Peyer's patch (tissue), 4 donors: ENCODE measurements around the gene GET3. TPM values are rescaled to one million over a fixed set of nuclear protein-coding genes. Genes with fewer than 3 reads are reported as not detected.
"Not testable (repeated sequence)": the region's sequence is repeated elsewhere in the genome, so short reads cannot be mapped to it uniquely, and the experiment has no call there.

Source experiments
- DNase-seq, 3 donors: peaks; one replicate each; pipeline ENCODE4 v3.0.0-alpha.2; 2017 to 2019
- H3K27ac ChIP-seq, 4 donors: fragments of 200-600 bp; sonication (generic); one replicate each; pipeline ENCODE4 v1.5.1; 2016 to 2019
- H3K27me3 ChIP-seq, 2 donors: fragments of 200-600 bp; sonication (generic); one replicate each; pipeline ENCODE4 v1.5.1; 2019
- H3K36me3 ChIP-seq, 3 donors: fragments of 200-600 bp; sonication (generic); one replicate each; pipeline ENCODE4 v1.5.1; 2016 to 2019
- H3K4me1 ChIP-seq, 4 donors: fragments of 200-600 bp; sonication (generic); one replicate each; pipeline ENCODE4 v1.5.1; 2016 to 2019
- H3K4me3 ChIP-seq, 4 donors: fragments of 200-600 bp; sonication (generic); 1 replicate in 3 of 4; 2 replicates in 1 of 4; pipeline ENCODE4 v1.5.1; 2016 to 2019; ENCODE audit warnings: mild to moderate bottlenecking in 1 of 4
- H3K9me3 ChIP-seq, 4 donors: fragments of 200-600 bp; sonication (generic); one replicate each; pipeline ENCODE4 v1.5.1; 2016 to 2019; ENCODE audit warnings: mild to moderate bottlenecking in 1 of 4
- POLR2A ChIP-seq, 2 donors: fragments of 450-650 bp; IDR thresholded peaks; one replicate each; pipeline ENCODE4 v1.5.1; 2017; ENCODE audit warnings: antibody characterized with exemption in 2 of 2, mild to moderate bottlenecking in 2 of 2, moderate library complexity in 2 of 2
- small RNA-seq, 2 donors: library from RNA; depleted of rRNA; stranded (forward); fragments of <200 nt; gene quantifications; one replicate each; pipeline ENCODE3, GENCODE V24; 2016
- total RNA-seq, 4 donors: library from RNA; depleted of rRNA; stranded (reverse); fragments of >200 nt; gene quantifications; one replicate each; pipeline ENCODE4 v1.1.0, GENCODE V29; 2016
- TF ChIP-seq, protein P1 (sequence below), 6 experiments: fragments of 450-650 bp in 4 of 6; fragments of 200-600 bp in 2 of 6; sonication (generic) in 1 of 6; IDR thresholded peaks; one replicate each; pipeline ENCODE4 v1.5.1; 2017 to 2019; ENCODE audit warnings: antibody characterized with exemption in 6 of 6, mild to moderate bottlenecking in 3 of 6, moderate library complexity in 1 of 6

GET3 gene
- total RNA-seq, 4 donors from 2014 or later, result 23.1 to 31.9 (median 30.5) TPM

GRCh38 chr19:12797141-12797587 is 59.9 kb downstream of the GET3 start:
- H3K4me1 ChIP-seq, result peaks cover 9 to 39% (median 14%) of the 10 kb centered on the region in 4 donors
- DNase-seq, result no peak
- TF ChIP-seq POLR2A (IDR thresholded peaks at IDR 0.05), result no peak
- TF ChIP-seq, protein P1, sequence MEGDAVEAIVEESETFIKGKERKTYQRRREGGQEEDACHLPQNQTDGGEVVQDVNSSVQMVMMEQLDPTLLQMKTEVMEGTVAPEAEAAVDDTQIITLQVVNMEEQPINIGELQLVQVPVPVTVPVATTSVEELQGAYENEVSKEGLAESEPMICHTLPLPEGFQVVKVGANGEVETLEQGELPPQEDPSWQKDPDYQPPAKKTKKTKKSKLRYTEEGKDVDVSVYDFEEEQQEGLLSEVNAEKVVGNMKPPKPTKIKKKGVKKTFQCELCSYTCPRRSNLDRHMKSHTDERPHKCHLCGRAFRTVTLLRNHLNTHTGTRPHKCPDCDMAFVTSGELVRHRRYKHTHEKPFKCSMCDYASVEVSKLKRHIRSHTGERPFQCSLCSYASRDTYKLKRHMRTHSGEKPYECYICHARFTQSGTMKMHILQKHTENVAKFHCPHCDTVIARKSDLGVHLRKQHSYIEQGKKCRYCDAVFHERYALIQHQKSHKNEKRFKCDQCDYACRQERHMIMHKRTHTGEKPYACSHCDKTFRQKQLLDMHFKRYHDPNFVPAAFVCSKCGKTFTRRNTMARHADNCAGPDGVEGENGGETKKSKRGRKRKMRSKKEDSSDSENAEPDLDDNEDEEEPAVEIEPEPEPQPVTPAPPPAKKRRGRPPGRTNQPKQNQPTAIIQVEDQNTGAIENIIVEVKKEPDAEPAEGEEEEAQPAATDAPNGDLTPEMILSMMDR (IDR thresholded peaks at IDR 0.05), result no peak
- no peak overlapping the region for H3K4me3 ChIP-seq
- H3K9me3 ChIP-seq, result no peaks in the 10 kb centered on the region
- H3K36me3 ChIP-seq, result peaks cover 0 to 21% (median 0%) of the 10 kb centered on the region in 3 donors
- H3K27me3 ChIP-seq, result no peaks in the 10 kb centered on the region
- H3K27ac ChIP-seq, result peak overlapping the region in 2 of 4 donors; percentile 83 to 95

DNA sequence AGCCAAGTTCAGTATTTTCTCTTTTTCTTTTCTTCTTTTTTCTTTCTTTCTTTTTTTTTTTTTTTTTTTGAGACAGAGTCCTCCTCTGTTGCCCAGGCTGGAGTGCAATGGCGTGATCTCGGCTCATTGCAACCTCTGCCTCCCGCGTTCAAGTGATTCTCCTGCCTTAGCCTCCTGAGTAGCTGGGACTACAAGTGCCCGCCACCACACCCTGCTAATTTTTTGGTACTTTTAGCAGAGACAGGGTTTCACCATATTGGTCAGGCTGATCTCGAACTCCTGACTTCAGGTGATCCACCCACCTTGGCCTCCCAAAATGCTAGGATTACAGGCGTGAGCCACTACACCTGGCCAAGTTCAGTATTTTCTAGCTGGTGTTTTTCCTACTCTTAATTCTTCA is 60.3 kb downstream of the GET3 start:
- peaks cover 9 to 43% (median 16%) of the 10 kb centered on the region in 4 donors for H3K4me1 ChIP-seq
- H3K27me3 ChIP-seq, H3K27ac ChIP-seq, H3K4me3 ChIP-seq, DNase-seq, H3K9me3 ChIP-seq: not testable (repeated sequence)
- peaks cover 0 to 21% (median 0%) of the 10 kb centered on the region in 3 donors for H3K36me3 ChIP-seq

Small RNA genes within 50 kb of the gene (small RNA-seq; reads per million reads assigned to genes)
- gene MIR5684 (0 reads per million in 2 donors), gene SNORD41 (249 to 524 reads per million in 2 donors)

Other genes starting within 250 kb of the GET3 start
- 10 to 100 TPM; 25.2 to 36.9 (median 29.2) TPM for gene ZNF564, start 186.0 kb upstream of the GET3 start, total RNA-seq
- 1 to 10 TPM; 4.1 to 8.4 (median 4.7) TPM for gene ZNF490, start 126.7 kb upstream of the GET3 start, total RNA-seq
- gene ZNF791, start 126.6 kb upstream of the GET3 start, total RNA-seq, result 10 to 100 TPM; 17.2 to 34.6 (median 29.3) TPM
- gene MAN2B1, start 70.8 kb upstream of the GET3 start, total RNA-seq, result 10 to 100 TPM; 51.9 to 84.2 (median 68.0) TPM
- 10 to 100 TPM in 2 of 4 donors, 1 to 10 TPM in 2; 2.8 to 14.0 (median 9.5) TPM for gene WDR83, start 70.7 kb upstream of the GET3 start, total RNA-seq
- gene DHPS, start 55.6 kb upstream of the GET3 start, total RNA-seq, result 100 to 1,000 TPM in 3 of 4 donors, 10 to 100 TPM in 1; 76.4 to 215 (median 150) TPM
- gene GNG14, start 49.5 kb upstream of the GET3 start, total RNA-seq, result not detected
- gene FBXW9, start 40.9 kb upstream of the GET3 start, total RNA-seq, result 1 to 10 TPM in 3 of 4 donors, not detected in 1; 6.3 to 9.9 (median 7.0) TPM
- 100 to 1,000 TPM in 3 of 4 donors, 10 to 100 TPM in 1; 39.1 to 131 (median 103) TPM for gene TNPO2, start 13.6 kb upstream of the GET3 start, total RNA-seq
- 100 to 1,000 TPM; 134 to 297 (median 185) TPM for gene TRIR, start 2.8 kb upstream of the GET3 start, total RNA-seq
- 10 to 100 TPM in 3 of 4 donors, not detected in 1; 20.5 to 82.0 (median 40.6) TPM for gene BEST2, start 14.3 kb downstream of the GET3 start, total RNA-seq
- 100 to 1,000 TPM; 193 to 379 (median 285) TPM for gene HOOK2, start 38.1 kb downstream of the GET3 start, total RNA-seq
- 100 to 1,000 TPM; 111 to 324 (median 152) TPM for gene JUNB, start 54.0 kb downstream of the GET3 start, total RNA-seq
- 100 to 1,000 TPM; 150 to 461 (median 375) TPM for gene PRDX2, start 64.3 kb downstream of the GET3 start, total RNA-seq
- gene THSD8, start 64.6 kb downstream of the GET3 start, total RNA-seq, result not detected
- gene RNASEH2A, start 69.1 kb downstream of the GET3 start, total RNA-seq, result 10 to 100 TPM in 2 of 4 donors, 1 to 10 TPM in 2; 5.9 to 24.8 (median 9.4) TPM
- not detected for gene RTBDN, start 97.1 kb downstream of the GET3 start, total RNA-seq
- gene MAST1, start 101.0 kb downstream of the GET3 start, total RNA-seq, result under 1 TPM in 1 of 4 donors, not detected in 3; 0.27 TPM
- gene DNASE2, start 144.0 kb downstream of the GET3 start, total RNA-seq, result 10 to 100 TPM in 1 of 4 donors, 1 to 10 TPM in 3; 8.9 to 16.5 (median 9.4) TPM
- gene KLF1, start 149.7 kb downstream of the GET3 start, total RNA-seq, result not detected
- 10 to 100 TPM; 25.2 to 44.4 (median 32.4) TPM for gene GCDH, start 153.7 kb downstream of the GET3 start, total RNA-seq
- not detected for gene SYCE2, start 181.8 kb downstream of the GET3 start, total RNA-seq
- gene FARSA, start 196.2 kb downstream of the GET3 start, total RNA-seq, result 10 to 100 TPM; 35.4 to 54.5 (median 48.3) TPM
- gene CALR, start 201.1 kb downstream of the GET3 start, total RNA-seq, result 100 to 1,000 TPM; 253 to 369 (median 359) TPM
- gene RAD23A, start 208.4 kb downstream of the GET3 start, total RNA-seq, result 10 to 100 TPM; 54.1 to 86.5 (median 75.3) TPM
- gene GADD45GIP1, start 219.7 kb downstream of the GET3 start, total RNA-seq, result 10 to 100 TPM; 12.5 to 43.7 (median 15.6) TPM
- 1 to 10 TPM in 1 of 4 donors, not detected in 3; 2.1 TPM for gene DAND5, start 232.1 kb downstream of the GET3 start, total RNA-seq